SK-N-SH (cell line): Measurements from ENCODE around the gene TMEM59. TPM values are rescaled to one million over a fixed set of nuclear protein-coding genes. Genes with fewer than 3 reads are reported as not detected.

Experiments used
- CTCF ChIA-PET: fragments of 300-600, 350-600 bp; formaldehyde crosslinking; extraction: SDS; loops from one replicate; lab custom pipeline; 2021; lab: Yijun Ruan, JAX
- POLR2A ChIA-PET: fragments of 350-600 bp; sonication (Branson Sonifier 250); formaldehyde crosslinking; extraction: SDS; loops from one replicate; lab custom pipeline; 2020; ENCODE audit warnings: antibody characterized with exemption, inconsistent platforms; lab: Yijun Ruan, JAX
- DNase-seq: peaks from one replicate; pipeline ENCODE4 v3.0.0; 2012
- H2AFZ ChIP-seq: fragments of 200-600 bp; sonication (generic); 2 replicates; pipeline ENCODE4 v1.8.1; 2016; ENCODE audit warnings: antibody characterized with exemption, mild to moderate bottlenecking, low read depth
- H3F3A ChIP-seq: fragments of 200-600 bp; sonication (generic); replicated peaks from 2 replicates; pipeline ENCODE3; 2016; ENCODE audit warnings: antibody characterized with exemption, mild to moderate bottlenecking; ENCODE audit not compliant: insufficient read depth
- H3K27ac ChIP-seq, 2 experiments: fragments of 200-500 bp in 1 of 2; fragments of 200-600 bp in 1 of 2; sonication (Bioruptor generic) in 1 of 2; sonication (generic), shearing (Covaris generic) in 1 of 2; 2 replicates each; pipeline versions ENCODE4 v1.5.1 to v1.6.1; 2014 to 2016; ENCODE audit warnings: low read depth in 2 of 2, inconsistent platforms in 1 of 2, low read length in 1 of 2, mild to moderate bottlenecking in 1 of 2, mixed read lengths in 1 of 2
- H3K27me3 ChIP-seq: fragments of 200-600 bp; sonication (generic), shearing (Covaris generic); 2 replicates; pipeline ENCODE4 v1.6.1; 2016; ENCODE audit warnings: mixed run types; ENCODE audit not compliant: insufficient read depth
- H3K36me3 ChIP-seq, 2 experiments: fragments of 200-500 bp in 1 of 2; fragments of 200-600 bp in 1 of 2; sonication (Bioruptor generic) in 1 of 2; sonication (generic) in 1 of 2; replicated peaks in 1 of 2; 2 replicates each; pipeline versions ENCODE3 to v1.5.1; 2014 to 2016; ENCODE audit warnings: low read length in 1 of 2, mild to moderate bottlenecking in 1 of 2; ENCODE audit not compliant: insufficient read depth in 2 of 2, control insufficient read depth in 1 of 2
- H3K4me1 ChIP-seq, 2 experiments: fragments of 200-500 bp in 1 of 2; fragments of 200-600 bp in 1 of 2; sonication (Bioruptor generic) in 1 of 2; sonication (generic), shearing (Covaris generic) in 1 of 2; 2 replicates each; pipeline versions ENCODE4 v1.5.1 to v1.6.1; 2014 to 2016; ENCODE audit warnings: low read depth in 1 of 2, low read length in 1 of 2, mixed run types in 1 of 2; ENCODE audit not compliant: insufficient read depth in 2 of 2, control insufficient read depth in 1 of 2
- H3K4me2 ChIP-seq: fragments of 200-600 bp; sonication (generic), shearing (Covaris generic); 2 replicates; pipeline ENCODE4 v1.6.1; 2017; ENCODE audit warnings: mixed run types
- H3K4me3 ChIP-seq, 2 experiments: fragments of 200-500 bp in 1 of 2; fragments of 200-600 bp in 1 of 2; sonication (Bioruptor generic) in 1 of 2; sonication (generic), shearing (Covaris generic) in 1 of 2; 2 replicates each; pipeline versions ENCODE4 v1.5.1 to v1.8.1; 2014 to 2016; ENCODE audit warnings: low read depth in 2 of 2, inconsistent platforms in 1 of 2, low read length in 1 of 2, mild to moderate bottlenecking in 1 of 2, mixed read lengths in 1 of 2, moderate library complexity in 1 of 2
- H3K79me2 ChIP-seq: fragments of 200-600 bp; sonication (generic); 2 replicates; pipeline ENCODE4 v1.8.1; 2017; ENCODE audit warnings: mild to moderate bottlenecking; ENCODE audit not compliant: insufficient read depth
- H3K9ac ChIP-seq: fragments of 200-600 bp; sonication (generic); 2 replicates; pipeline ENCODE4 v1.6.1; 2017; ENCODE audit warnings: mixed run types
- H3K9me2 ChIP-seq: fragments of 200-600 bp; sonication (generic); 2 replicates; pipeline ENCODE4 v1.6.1; 2017; ENCODE audit warnings: mixed run types
- H3K9me3 ChIP-seq: fragments of 200-600 bp; sonication (generic); 2 replicates; pipeline ENCODE4 v1.6.1; 2017; ENCODE audit warnings: mixed run types, mild to moderate bottlenecking, moderate library complexity
- H4K20me1 ChIP-seq: fragments of 200-600 bp; sonication (generic); 2 replicates; pipeline ENCODE4 v1.6.1; 2017; ENCODE audit warnings: mild to moderate bottlenecking, mixed run types; ENCODE audit not compliant: insufficient read depth
- CHD2 ChIP-seq: fragments of 150-350 bp; IDR thresholded peaks from 2 replicates; pipeline ENCODE4 v1.6.1; 2018; ENCODE audit warnings: low read length; ENCODE audit not compliant: partially characterized antibody
- ELF1 ChIP-seq: IDR thresholded peaks from 2 replicates; pipeline ENCODE4 v1.4.0; 2012
- EP300 ChIP-seq, 2 experiments: IDR thresholded peaks; 2 replicates each; pipeline versions ENCODE4 v1.4.0 to v1.6.1; 2012; ENCODE audit warnings: borderline replicate concordance in 1 of 2, low read depth in 1 of 2, low read length in 1 of 2
- FOSL2 ChIP-seq: IDR thresholded peaks from 2 replicates; pipeline ENCODE4 v1.4.0; 2012; ENCODE audit warnings: low read depth, mild to moderate bottlenecking, moderate library complexity, borderline replicate concordance
- GABPA ChIP-seq: IDR thresholded peaks from 2 replicates; pipeline ENCODE4 v1.4.0; 2012; ENCODE audit warnings: low read depth, mild to moderate bottlenecking
- GATA2 ChIP-seq: sonication (generic); formaldehyde crosslinking; IDR thresholded peaks from 2 replicates; pipeline ENCODE4 v1.5.0; 2020; ENCODE audit warnings: mild to moderate bottlenecking, missing genetic modification reagents
- MEF2A ChIP-seq: IDR thresholded peaks from 2 replicates; pipeline ENCODE4 v1.4.0; 2012; ENCODE audit warnings: low read depth, borderline replicate concordance
- RAD21 ChIP-seq: IDR thresholded peaks from 2 replicates; pipeline ENCODE4 v1.6.1; 2012; ENCODE audit warnings: mild to moderate bottlenecking, low read length
- RFX5 ChIP-seq: IDR thresholded peaks from 2 replicates; pipeline ENCODE4 v1.6.1; 2012; ENCODE audit warnings: mild to moderate bottlenecking, improper control_type of control experiment, low read length
- SIN3A ChIP-seq: IDR thresholded peaks from 2 replicates; pipeline ENCODE4 v1.6.1; 2012; ENCODE audit warnings: low read depth, mild to moderate bottlenecking, low read length, moderate library complexity, borderline replicate concordance
- TAF1 ChIP-seq: IDR thresholded peaks from 2 replicates; pipeline ENCODE4 v1.6.1; 2012; ENCODE audit warnings: low read depth, mild to moderate bottlenecking, low read length, moderate library complexity, borderline replicate concordance
- TCF12 ChIP-seq: IDR thresholded peaks from 2 replicates; pipeline ENCODE4 v1.4.0; 2012
- YY1 ChIP-seq: IDR thresholded peaks from 2 replicates; pipeline ENCODE4 v1.4.0; 2012; ENCODE audit warnings: low read depth, mild to moderate bottlenecking
- WGBS: methylation state at CpG from one replicate; pipeline ENCODE4 v1.1.6; 2017; ENCODE audit warnings: low lambda C conversion rate; 5-methylcytosine and 5-hydroxymethylcytosine counted together
- polyA plus RNA-seq, 3 experiments: library from polyadenylated mRNA; depleted of rRNA; stranded (reverse); fragments of >200 nt; gene quantifications; 2 replicates each; pipeline ENCODE4 v1.2.3, GENCODE V29; 2012
- TF ChIP-seq, protein P1 (sequence below): fragments of 150-350 bp; IDR thresholded peaks from 2 replicates; pipeline ENCODE4 v1.6.1; 2016; ENCODE audit warnings: mild to moderate bottlenecking, low read depth, low read length

TMEM59 gene
- polyA plus RNA-seq, 1 of the 3 experiments (the other 2 are of a cell fraction), result 249 TPM

DNA sequence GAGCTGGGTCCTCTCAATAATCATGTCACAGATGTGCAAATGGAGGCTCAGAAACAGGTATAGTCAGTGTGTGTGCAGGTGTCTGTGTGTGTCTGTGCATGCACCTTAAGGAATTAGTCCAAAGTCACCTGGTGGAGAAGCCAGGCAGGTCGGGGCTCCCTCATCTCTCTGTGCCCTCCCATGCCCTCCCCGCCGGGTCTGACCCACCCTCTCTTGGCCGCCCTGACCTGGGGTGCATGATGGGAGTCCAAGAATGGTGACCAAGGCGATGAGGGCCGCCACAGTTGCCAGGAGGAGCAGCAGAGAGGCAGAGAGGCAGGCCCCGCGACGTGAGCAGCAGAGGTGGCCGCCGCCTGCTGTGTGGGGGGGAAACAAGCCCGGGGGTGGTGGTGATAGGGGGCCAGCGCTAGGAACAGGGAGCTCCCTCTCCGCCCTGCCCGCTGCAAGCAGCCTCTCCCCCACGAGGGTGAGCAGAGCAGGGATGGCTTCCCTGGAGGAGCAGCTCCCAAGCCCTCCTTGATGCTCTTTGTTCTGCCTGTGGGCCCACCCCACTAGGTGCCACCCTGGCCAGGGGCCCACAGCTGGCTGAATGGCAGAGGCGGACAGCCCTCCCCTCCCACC, 38.9 kb downstream of the TMEM59 start (continued):
- TF ChIP-seq TCF12, result no peak
- TF ChIP-seq CHD2, result no peak
- TF ChIP-seq SIN3A, result no peak

DNA sequence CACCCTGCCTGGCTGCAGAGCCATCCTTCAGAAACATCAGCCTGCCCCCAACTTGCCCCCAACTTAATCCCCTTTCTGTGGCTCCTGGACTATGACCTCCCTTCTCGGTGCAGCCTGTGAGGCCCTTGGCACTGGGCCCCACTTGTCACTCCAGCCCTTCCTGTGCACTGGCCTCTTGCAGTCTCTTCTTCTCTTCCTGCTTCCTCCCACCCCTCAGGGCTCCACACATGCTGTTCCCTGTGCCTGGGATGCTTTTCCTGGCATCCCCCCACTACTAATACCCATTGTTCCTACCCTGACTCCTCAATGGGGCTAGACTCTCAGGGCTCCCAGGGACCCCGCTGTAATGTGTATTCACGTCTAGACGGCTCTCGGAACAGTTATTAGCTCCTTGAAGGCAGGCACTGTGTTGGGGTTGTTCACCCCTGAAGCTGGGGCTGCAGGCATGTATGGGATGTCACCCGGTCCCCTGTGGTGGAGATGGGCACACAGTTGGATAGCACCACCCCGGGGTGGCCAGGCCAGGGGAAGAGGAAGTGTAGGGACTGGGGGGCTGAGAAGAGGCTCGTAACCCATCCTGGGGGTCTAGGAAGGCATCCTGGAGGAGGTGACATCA, 39.5 kb downstream of the TMEM59 start:
- CTCF ChIA-PET, result interaction anchor here (1.1 kb wide), 1 partner anchor 54 kb away, joined by 3 read pairs; no protein-coding TSS in a partner anchor
- no peak overlapping the region for H2AFZ ChIP-seq
- H3K4me1 ChIP-seq, result no peaks in the 10 kb centered on the region; a peak in 1 of 4 replicates
- no peak overlapping the region for H3K27ac ChIP-seq
- no peaks in the 10 kb centered on the region for H4K20me1 ChIP-seq
- H3K9me2 ChIP-seq, result no peaks in the 10 kb centered on the region
- POLR2A ChIA-PET, result no interaction called here
- H3K27me3 ChIP-seq, result peaks cover 16% of the 10 kb centered on the region; the same call in 1 of the 2 replicates
- no peaks in the 10 kb centered on the region for H3F3A ChIP-seq
- WGBS, result 63% methylated on average over 8 of the region's 8 CpGs
- H3K36me3 ChIP-seq, result no peaks in the 10 kb centered on the region
- TF ChIP-seq ELF1 (no peak), TAF1 (no peak), CHD2 (no peak), RAD21 (no peak), RFX5 (no peak), GABPA (no peak), MEF2A (no peak), GATA2 (CRISPR knock-in tag) (no peak)
- TF ChIP-seq, protein P1, sequence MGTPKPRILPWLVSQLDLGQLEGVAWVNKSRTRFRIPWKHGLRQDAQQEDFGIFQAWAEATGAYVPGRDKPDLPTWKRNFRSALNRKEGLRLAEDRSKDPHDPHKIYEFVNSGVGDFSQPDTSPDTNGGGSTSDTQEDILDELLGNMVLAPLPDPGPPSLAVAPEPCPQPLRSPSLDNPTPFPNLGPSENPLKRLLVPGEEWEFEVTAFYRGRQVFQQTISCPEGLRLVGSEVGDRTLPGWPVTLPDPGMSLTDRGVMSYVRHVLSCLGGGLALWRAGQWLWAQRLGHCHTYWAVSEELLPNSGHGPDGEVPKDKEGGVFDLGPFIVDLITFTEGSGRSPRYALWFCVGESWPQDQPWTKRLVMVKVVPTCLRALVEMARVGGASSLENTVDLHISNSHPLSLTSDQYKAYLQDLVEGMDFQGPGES, result no peak
- peak; percentile 21 for DNase-seq
- no peaks in the 10 kb centered on the region for H3K9me3 ChIP-seq
- H3K9ac ChIP-seq, result no peak overlapping the region
- H3K4me3 ChIP-seq, result no peak overlapping the region
- no peaks in the 10 kb centered on the region for H3K79me2 ChIP-seq
- H3K4me2 ChIP-seq, result no peak overlapping the region

DNA sequence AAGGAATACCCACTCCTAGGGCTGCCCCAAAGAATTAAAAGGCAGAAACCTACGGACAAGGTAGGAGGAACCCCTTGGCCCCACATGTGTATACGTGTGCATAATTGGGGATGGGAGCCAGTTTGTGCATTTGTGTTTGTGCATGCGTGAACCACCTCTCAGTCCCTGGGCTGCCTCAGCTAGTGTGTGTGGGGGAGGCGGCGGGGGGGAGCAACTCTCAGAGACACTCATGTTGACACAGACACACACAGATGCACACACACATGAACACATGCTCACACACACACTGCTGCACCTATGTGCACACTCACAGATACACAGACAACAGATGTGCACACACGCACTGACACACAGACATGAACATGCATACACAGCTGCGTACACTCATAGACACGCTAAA, 40.1 kb downstream of the TMEM59 start:
- Histone ChIP-seq H3K79me2 (no peaks in the 10 kb centered on the region), H3K4me2 (no peak overlapping the region), H3K36me3 (no peaks in the 10 kb centered on the region), H4K20me1 (no peaks in the 10 kb centered on the region), H3F3A (no peaks in the 10 kb centered on the region), H3K4me1 (no peaks in the 10 kb centered on the region; a peak in 1 of 4 replicates)
- WGBS, result 71% methylated on average over 7 of the region's 8 CpGs
- peak; percentile 11 for DNase-seq
- TF ChIP-seq EP300 (IDR thresholded peaks at IDR 0.05; ENCODE audit: borderline replicate concordance in 1 of 2, low read depth in 1 of 2, low read length in 1 of 2) (no peak), FOSL2 (no peak), YY1 (no peak)
- TF ChIP-seq, all 33 proteins: peak for 0
- H3K9me2 ChIP-seq, result no peaks in the 10 kb centered on the region
- no peak overlapping the region for H3K27ac ChIP-seq
- no peak overlapping the region for H3K4me3 ChIP-seq
- peaks cover 16% of the 10 kb centered on the region; the same call in 1 of the 2 replicates for H3K27me3 ChIP-seq
- CTCF ChIA-PET, result no interaction called here
- POLR2A ChIA-PET, result no interaction called here
- no peaks in the 10 kb centered on the region for H3K9me3 ChIP-seq
- H2AFZ ChIP-seq, result no peak overlapping the region
- H3K9ac ChIP-seq, result no peak overlapping the region
